Smooth muscle cell (in vitro differentiated cells): ENCODE measurements around the gene FBP1. TPM values are rescaled to one million over a fixed set of nuclear protein-coding genes. Genes with fewer than 3 reads are reported as not detected.

Experiments
- DNase-seq: peaks from one replicate; lab custom pipeline; 2025; ENCODE audit not compliant: unreplicated experiment; lab: John Stamatoyannopoulos, UW
- H2AFZ ChIP-seq: fragments of 200-600 bp; sonication (generic); 2 replicates; pipeline ENCODE4 v1.6.0; 2016; ENCODE audit warnings: antibody characterized with exemption, low read depth, mild to moderate bottlenecking
- H3F3A ChIP-seq: fragments of 200-600 bp; sonication (generic); 2 replicates; pipeline ENCODE4 v1.6.0; 2017; ENCODE audit warnings: antibody characterized with exemption, low read depth
- H3K27ac ChIP-seq: fragments of 200-600 bp; sonication (generic); 2 replicates; pipeline ENCODE4 v1.5.1; 2016; ENCODE audit warnings: low read depth, mild to moderate bottlenecking
- H3K27me3 ChIP-seq: fragments of 200-600 bp; sonication (generic); 2 replicates; pipeline ENCODE4 v1.6.1; 2016; ENCODE audit warnings: low read depth, mild to moderate bottlenecking
- H3K36me3 ChIP-seq: fragments of 200-600 bp; sonication (generic); 2 replicates; pipeline ENCODE4 v1.5.1; 2016; ENCODE audit warnings: low read depth
- H3K4me1 ChIP-seq: fragments of 200-600 bp; sonication (generic); 2 replicates; pipeline ENCODE4 v1.5.1; 2016; ENCODE audit warnings: low read depth
- H3K4me2 ChIP-seq: fragments of 200-600 bp; sonication (generic); 2 replicates; pipeline ENCODE4 v1.6.0; 2016; ENCODE audit warnings: mild to moderate bottlenecking
- H3K4me3 ChIP-seq: fragments of 200-600 bp; sonication (generic); 2 replicates; pipeline ENCODE4 v1.5.1; 2016; ENCODE audit warnings: mild to moderate bottlenecking
- H3K79me2 ChIP-seq: fragments of 200-600 bp; sonication (generic); 2 replicates; pipeline ENCODE4 v1.6.0; 2016; ENCODE audit warnings: low read depth, mild to moderate bottlenecking
- H3K9ac ChIP-seq: fragments of 200-600 bp; sonication (generic); 2 replicates; pipeline ENCODE4 v1.6.0; 2016; ENCODE audit warnings: low read depth
- H3K9me3 ChIP-seq: fragments of 200-600 bp; sonication (generic); replicated peaks from 2 replicates; pipeline ENCODE4 v1.5.1; 2016; ENCODE audit warnings: low read depth
- H4K20me1 ChIP-seq: fragments of 200-600 bp; sonication (generic); 2 replicates; pipeline ENCODE4 v1.6.0; 2016; ENCODE audit warnings: low read depth
- CTCF ChIP-seq: fragments of 200-600 bp; sonication (generic); IDR thresholded peaks from 2 replicates; pipeline ENCODE4 v1.5.1; 2017; ENCODE audit warnings: borderline replicate concordance, mild to moderate bottlenecking, antibody characterized with exemption; ENCODE audit not compliant: insufficient read depth, poor library complexity, severe bottlenecking
- WGBS: methylation state at CpG from one replicate; pipeline ENCODE4 v1.1.7; 2016; ENCODE audit warnings: low lambda C conversion rate; 5-methylcytosine and 5-hydroxymethylcytosine counted together
- polyA plus RNA-seq: library from polyadenylated mRNA; unstranded; fragments of >200 nt; fragmentation: Nextera tagmentation; extraction: Ambion mirVana; gene quantifications from 2 replicates; pipeline ENCODE4 v1.2.1, GENCODE V29; 2016
- total RNA-seq: library from RNA; depleted of rRNA; stranded (reverse); fragments of >200 nt; gene quantifications from 2 replicates; pipeline ENCODE4 v1.2.3, GENCODE V29; 2014

The FBP1 gene
- total and polyA plus RNA-seq, 2 experiments from 2014 or later = 0.22 to 0.70 TPM

- Histone ChIP-seq H4K20me1 (no peaks in the 10 kb centered on the region), H3K4me3 (peak overlapping the region; percentile 37), H3K4me2 (no peak overlapping the region), H3K36me3 (no peaks in the 10 kb centered on the region), H3K27me3 (no peaks in the 10 kb centered on the region), H2AFZ (peak overlapping the region; percentile 24), H3K27ac (no peak overlapping the region), H3K4me1 (peaks cover 19% of the 10 kb centered on the region), H3F3A (peaks cover 23% of the 10 kb centered on the region), H3K9me3 (no peaks in the 10 kb centered on the region), H3K9ac (no peak overlapping the region), H3K79me2 (no peaks in the 10 kb centered on the region)
- WGBS = 45% methylated on average over 6 of the region's 6 CpGs
- no peak for DNase-seq
- TF ChIP-seq CTCF = no peak
These were observed 29.2 kb upstream of the FBP1 start for GRCh38 chr9:94668418-94668927.

- H3K27me3 ChIP-seq = no peaks in the 10 kb centered on the region
- H3K9ac ChIP-seq = peak overlapping the region; percentile 24
- peak overlapping the region; percentile 74 for H3K27ac ChIP-seq
- H3K4me2 ChIP-seq = no peak overlapping the region
- no peak overlapping the region for H3K4me3 ChIP-seq
- no peaks in the 10 kb centered on the region for H3K36me3 ChIP-seq
- no peak for DNase-seq
- peaks cover 13% of the 10 kb centered on the region for H3K4me1 ChIP-seq
- no peaks in the 10 kb centered on the region for H3K79me2 ChIP-seq
- 94% methylated on average over 14 of the region's 14 CpGs for WGBS
- H3F3A ChIP-seq = peaks cover 13% of the 10 kb centered on the region
- TF ChIP-seq CTCF = no peak
- H3K9me3 ChIP-seq = no peaks in the 10 kb centered on the region
- H4K20me1 ChIP-seq = no peaks in the 10 kb centered on the region
- no peak overlapping the region for H2AFZ ChIP-seq
These were observed 27.2 kb upstream of the FBP1 start for GRCh38 chr9:94666364-94667099.

GRCh38 chr9:94665613-94666012 is 26.3 kb upstream of the FBP1 start:
- Histone ChIP-seq H3K4me2 (peak overlapping the region; percentile 56), H3K36me3 (no peaks in the 10 kb centered on the region)
- WGBS = 11% methylated on average over 3 of the region's 3 CpGs

More at GRCh38 chr9:94665613-94666012, 26.3 kb upstream of the FBP1 start:
- Histone ChIP-seq H3K4me3 (no peak overlapping the region), H3K4me1 (peaks cover 13% of the 10 kb centered on the region), H3K27ac (peak overlapping the region; percentile 74), H3K9ac (peak overlapping the region; percentile 24), H3K27me3 (no peaks in the 10 kb centered on the region), H3F3A (peaks cover 13% of the 10 kb centered on the region), H2AFZ (peak overlapping the region; percentile 25), H3K9me3 (no peaks in the 10 kb centered on the region), H4K20me1 (no peaks in the 10 kb centered on the region), H3K79me2 (no peaks in the 10 kb centered on the region)
- DNase-seq = no peak
- TF ChIP-seq CTCF = no peak
